HT1080 (cell line): Measurements from ENCODE around the gene IQSEC1. TPM values are rescaled to one million over a fixed set of nuclear protein-coding genes. Genes with fewer than 3 reads are reported as not detected.
"Not testable (repeated sequence)": the region's sequence is repeated elsewhere in the genome, so short reads cannot be mapped to it uniquely, and the experiment has no call there.

Source experiments
- DNase-seq: peaks from one replicate; pipeline ENCODE4 v3.0.0-alpha.2; 2015; ENCODE audit warnings: low read depth
- total RNA-seq: library from RNA; depleted of rRNA; stranded (reverse); fragments of >200 nt; shearing (Covaris generic); gene quantifications from 2 replicates; pipeline ENCODE4 v1.2.3, GENCODE V29; 2014

Gene IQSEC1
- total RNA-seq, 1 experiment from 2014 or later: 1.3 TPM

- no peak for DNase-seq
Observed at GRCh38 chr3:12879191-12879815, 193.9 kb downstream of the IQSEC1 start.

GRCh38 chr3:12878758-12879157, 194.5 kb downstream of the IQSEC1 start:
- DNase-seq: not testable (repeated sequence)

- DNase-seq: no peak
Observed at GRCh38 chr3:12878141-12878574, 195.1 kb downstream of the IQSEC1 start.

GRCh38 chr3:12877040-12877439, 196.2 kb downstream of the IQSEC1 start:
- DNase-seq: no peak

- DNase-seq: no peak
Observed at GRCh38 chr3:12875857-12876836, 197.1 kb downstream of the IQSEC1 start.

- DNase-seq: no peak
Observed at GRCh38 chr3:12871404-12871983, 201.7 kb downstream of the IQSEC1 start.

GRCh38 chr3:12870942-12871341, 202.3 kb downstream of the IQSEC1 start:
- DNase-seq: peak; percentile 35

- DNase-seq: no peak
Observed at GRCh38 chr3:12869035-12869621, 204.1 kb downstream of the IQSEC1 start.

GRCh38 chr3:12868039-12869034, 204.9 kb downstream of the IQSEC1 start:
- DNase-seq: peak; percentile 72

- DNase-seq: no peak
Observed at GRCh38 chr3:12866836-12867235, 206.4 kb downstream of the IQSEC1 start.

- DNase-seq: no peak
Observed at GRCh38 chr3:12865271-12865670, 208.0 kb downstream of the IQSEC1 start.

- DNase-seq: no peak
Observed at GRCh38 chr3:12862387-12862786, 210.8 kb downstream of the IQSEC1 start.

- DNase-seq: no peak
Observed at GRCh38 chr3:12861611-12862010, 211.6 kb downstream of the IQSEC1 start.

- DNase-seq: no peak
Observed at GRCh38 chr3:12859840-12860239, 213.4 kb downstream of the IQSEC1 start.

- DNase-seq: no peak
Observed at GRCh38 chr3:12856626-12857025, 216.6 kb downstream of the IQSEC1 start.

- no peak for DNase-seq
Observed at GRCh38 chr3:12854565-12854964, 218.7 kb downstream of the IQSEC1 start.

GRCh38 chr3:12853847-12854246, 219.4 kb downstream of the IQSEC1 start:
- DNase-seq: not testable (repeated sequence)

- DNase-seq: no peak
Observed at GRCh38 chr3:12852201-12852600, 221.0 kb downstream of the IQSEC1 start.
